ENCODE results near the gene RHCG.
"Not testable (repeated sequence)": the region's sequence is repeated elsewhere in the genome, so short reads cannot be mapped to it uniquely, and the experiment has no call there.

Gene RHCG

GRCh38 chr15:89475661-89476060, 20.7 kb downstream of the RHCG start:
- DNase-seq = no peak

GRCh38 chr15:89472785-89473256, 23.6 kb downstream of the RHCG start:
- peak; percentile 34 for DNase-seq

GRCh38 chr15:89469426-89470096, 26.8 kb downstream of the RHCG start:
- DNase-seq = no peak

GRCh38 chr15:89468813-89469212, 27.6 kb downstream of the RHCG start:
- not testable (repeated sequence) for DNase-seq

- no peak for DNase-seq
These were observed 33.3 kb downstream of the RHCG start for GRCh38 chr15:89463113-89463512.

- DNase-seq = no peak
These were observed 34.0 kb downstream of the RHCG start for GRCh38 chr15:89462198-89462912.

- no peak for DNase-seq
These were observed 35.0 kb downstream of the RHCG start for GRCh38 chr15:89461386-89461785.

- DNase-seq = no peak
These were observed 36.3 kb downstream of the RHCG start for GRCh38 chr15:89460048-89460447.

GRCh38 chr15:89459271-89460038, 36.9 kb downstream of the RHCG start:
- no peak for DNase-seq

- no peak for DNase-seq
These were observed 37.9 kb downstream of the RHCG start for GRCh38 chr15:89458440-89458839.

- DNase-seq = no peak
These were observed 39.3 kb downstream of the RHCG start for GRCh38 chr15:89457086-89457485.

GRCh38 chr15:89455535-89455934, 40.8 kb downstream of the RHCG start:
- DNase-seq = no peak

GRCh38 chr15:89452330-89452836, 44.0 kb downstream of the RHCG start:
- DNase-seq = no peak

GRCh38 chr15:89451846-89452245, 44.5 kb downstream of the RHCG start:
- DNase-seq = no peak

GRCh38 chr15:89450076-89451006, 46.0 kb downstream of the RHCG start:
- no peak for DNase-seq

GRCh38 chr15:89448825-89449224, 47.6 kb downstream of the RHCG start:
- DNase-seq = no peak

GRCh38 chr15:89447676-89448075, 48.7 kb downstream of the RHCG start:
- DNase-seq = no peak

- DNase-seq = no peak
These were observed 50.0 kb downstream of the RHCG start for GRCh38 chr15:89446255-89446891.

GRCh38 chr15:89445518-89445917, 50.9 kb downstream of the RHCG start:
- DNase-seq = no peak

- no peak for DNase-seq
These were observed 51.9 kb downstream of the RHCG start for GRCh38 chr15:89444241-89445225.

GRCh38 chr15:89443581-89443980, 52.8 kb downstream of the RHCG start:
- DNase-seq = no peak

Data from GDM1 (cell line).